K562 (cell line): ENCODE measurements around the gene NUCB2. TPM values are rescaled to one million over a fixed set of nuclear protein-coding genes. Genes with fewer than 3 reads are reported as not detected.
A peak's percentile ranks its signal among the peaks of the same experiment; 100 is the strongest.

Experiments used
- ATAC-seq: fragments of 200-7000 bp; cut with Tn5 transposase; 3 replicates; pipeline ENCODE4 v1.9.1; 2020; ENCODE audit warnings: moderate library complexity
- BruUV-seq: library from RNA; stranded (reverse); fragments of 400-500 nt; replicated peaks from 2 replicates; lab custom pipeline; 2021; lab: Mats Ljungman, UMichigan
- CTCF ChIA-PET: fragments of 300-600 bp; formaldehyde crosslinking; extraction: SDS; loops from one replicate; lab custom pipeline; 2021; ENCODE audit warnings: low intra/inter-chr PET ratio; lab: Yijun Ruan, JAX
- POLR2A ChIA-PET: fragments of 300-600, 350-650 bp; sonication (Branson Sonifier 250); formaldehyde crosslinking; extraction: SDS; loops from one replicate; lab custom pipeline; 2021; ENCODE audit warnings: antibody characterized with exemption, inconsistent platforms; lab: Yijun Ruan, JAX
- DNase-seq, 4 experiments: peaks; one replicate each; pipeline versions ENCODE4 v3.0.0 to v3.0.0-alpha.2; 2011 to 2018; ENCODE audit warnings: low spot score in 3 of 4, mixed read lengths in 3 of 4; ENCODE audit errors: extremely low read depth in 1 of 4
- FAIRE-seq: peaks from 2 replicates; lab custom pipeline; 2011; peaks lifted over from hg19 to GRCh38; lab: Jason Lieb, UNC
- H2AFZ ChIP-seq: 2 replicates; pipeline ENCODE4 v1.6.0; 2011; ENCODE audit warnings: low read depth, low read length, control low read depth, inconsistent platforms
- H3K27ac ChIP-seq: fragments of 200-600 bp; 3 replicates; pipeline ENCODE4 v1.8.0; 2011; ENCODE audit warnings: low read depth, mild to moderate bottlenecking, control low read depth, inconsistent platforms, low read length, moderate library complexity, mixed read lengths; ENCODE audit errors: extremely low read depth
- H3K27me3 ChIP-seq, 2 experiments: fragments of 300-600 bp in 1 of 2; 2 replicates in 1 of 2; 3 replicates in 1 of 2; pipeline versions ENCODE4 v1.6.0 to v1.8.0; 2011; ENCODE audit warnings: inconsistent platforms in 2 of 2, low read length in 2 of 2, mild to moderate bottlenecking in 1 of 2, mixed read lengths in 1 of 2, moderate library complexity in 1 of 2; ENCODE audit not compliant: control insufficient read depth in 2 of 2, insufficient read depth in 2 of 2
- H3K36me3 ChIP-seq: fragments of 300-600 bp; 3 replicates; pipeline ENCODE4 v1.8.0; 2011; ENCODE audit warnings: mild to moderate bottlenecking, low read length, inconsistent platforms; ENCODE audit not compliant: control insufficient read depth, insufficient read depth
- H3K4me1 ChIP-seq, 2 experiments: fragments of 200-600 bp in 1 of 2; replicated peaks in 1 of 2; 2 replicates in 1 of 2; 3 replicates in 1 of 2; pipeline versions ENCODE4 v1.5.1 to v1.8.0; 2011; ENCODE audit warnings: inconsistent platforms in 2 of 2, low read length in 2 of 2, mild to moderate bottlenecking in 1 of 2, mixed read lengths in 1 of 2, moderate library complexity in 1 of 2; ENCODE audit not compliant: control insufficient read depth in 2 of 2, insufficient read depth in 2 of 2
- H3K4me2 ChIP-seq: 2 replicates; pipeline ENCODE4 v1.6.1; 2011; ENCODE audit warnings: low read length, control low read depth, inconsistent platforms, mixed read lengths; ENCODE audit not compliant: insufficient read depth
- H3K4me3 ChIP-seq: fragments of 200-600 bp; sonication (generic), shearing (Covaris generic); 2 replicates; pipeline ENCODE4 v1.5.1; 2016; ENCODE audit warnings: control low read depth, inconsistent platforms
- H3K79me2 ChIP-seq: fragments of 200-600 bp; 3 replicates; pipeline ENCODE4 v1.8.0; 2011; ENCODE audit warnings: low read length, inconsistent platforms; ENCODE audit not compliant: control insufficient read depth, insufficient read depth
- H3K9ac ChIP-seq, 2 experiments: 2 replicates each; pipeline versions ENCODE4 v1.6.0 to v1.6.1; 2011; ENCODE audit warnings: low read depth in 2 of 2, low read length in 2 of 2, control low read depth in 1 of 2, inconsistent platforms in 1 of 2, mild to moderate bottlenecking in 1 of 2, mixed read lengths in 1 of 2; ENCODE audit not compliant: insufficient read depth in 1 of 2
- H3K9me1 ChIP-seq: one replicate; pipeline ENCODE4 v1.6.0; 2011; ENCODE audit warnings: inconsistent platforms, mild to moderate bottlenecking, low read length, moderate library complexity; ENCODE audit not compliant: control insufficient read depth, insufficient read depth
- H3K9me3 ChIP-seq: replicated peaks from 2 replicates; pipeline ENCODE4 v1.5.1; 2011; ENCODE audit warnings: low read depth, low read length, inconsistent platforms; ENCODE audit not compliant: control insufficient read depth, insufficient read depth
- H4K20me1 ChIP-seq: replicated peaks from 2 replicates; pipeline ENCODE4 v1.6.1; 2011; ENCODE audit warnings: low read length, inconsistent platforms, mixed read lengths; ENCODE audit not compliant: control insufficient read depth, insufficient read depth
- BDP1 ChIP-seq: IDR thresholded peaks from 3 replicates; pipeline ENCODE4 v1.6.1; 2011; ENCODE audit not compliant: insufficient read length, insufficient read depth
- CEBPG ChIP-seq, 3 experiments: fragments of 200-800 bp in 1 of 3; sonication (Bioruptor generic) in 1 of 3; sonication (generic) in 1 of 3; formaldehyde crosslinking in 1 of 3; IDR thresholded peaks in 2 of 3; conservative IDR thresholded peaks in 1 of 3; 2 replicates each; pipeline versions ENCODE4 v1.6.1 to v1.8.0; 2016 to 2022; ENCODE audit warnings: missing compliant biosample characterization in 2 of 3, missing genetic modification characterization in 2 of 3, mild to moderate bottlenecking in 1 of 3, missing genetic modification reagents in 1 of 3
- CTCFL ChIP-seq: IDR thresholded peaks from 2 replicates; pipeline ENCODE4 v1.6.1; 2011; ENCODE audit warnings: borderline replicate concordance, low read depth, mild to moderate bottlenecking, moderate library complexity, low read length; ENCODE audit not compliant: insufficient read depth, poor library complexity, severe bottlenecking
- FOXJ2 ChIP-seq: fragments of 200-800 bp; sonication (Bioruptor generic); IDR thresholded peaks from 2 replicates; pipeline ENCODE4 v1.6.1; 2016; ENCODE audit warnings: missing genetic modification characterization, missing compliant biosample characterization
- MTA1 ChIP-seq: fragments of 450-650 bp; IDR thresholded peaks from 2 replicates; pipeline ENCODE4 v1.6.1; 2017; ENCODE audit warnings: borderline replicate concordance
- NFATC3 ChIP-seq: fragments of 450-650 bp; IDR thresholded peaks from 2 replicates; pipeline ENCODE4 v1.6.1; 2017; ENCODE audit warnings: mild to moderate bottlenecking
- NR4A1 ChIP-seq, 2 experiments: fragments of 250-450 bp in 1 of 2; fragments of 450-650 bp in 1 of 2; sonication (Bioruptor Pico) in 1 of 2; IDR thresholded peaks; 2 replicates each; pipeline versions ENCODE4 v1.4.0 to v1.6.1; 2016 to 2020; ENCODE audit warnings: mild to moderate bottlenecking in 2 of 2, missing compliant biosample characterization in 1 of 2, missing genetic modification characterization in 1 of 2, moderate library complexity in 1 of 2
- POLR2AphosphoS5 ChIP-seq: IDR thresholded peaks from 2 replicates; pipeline ENCODE4 v1.6.1; 2011; ENCODE audit warnings: mild to moderate bottlenecking, low read depth, low read length, moderate library complexity; ENCODE audit not compliant: control insufficient read depth, insufficient read depth
- RBM22 ChIP-seq: fragments of 200-400 bp; formaldehyde crosslinking; IDR thresholded peaks from 2 replicates; pipeline ENCODE4 v1.6.1; 2018; ENCODE audit warnings: low read length, low read depth; ENCODE audit not compliant: poor library complexity, severe bottlenecking
- SMAD3 ChIP-seq: fragments of 450-650 bp; formaldehyde crosslinking; conservative IDR thresholded peaks from 2 replicates; pipeline ENCODE4 v1.4.0; 2020; ENCODE audit warnings: mild to moderate bottlenecking
- THAP7 ChIP-seq: fragments of 250-450 bp; sonication (Bioruptor Pico); IDR thresholded peaks from 2 replicates; pipeline ENCODE4 v1.5.0; 2021
- ZC3H11A ChIP-seq: IDR thresholded peaks from 2 replicates; pipeline ENCODE4 v1.6.1; 2012; ENCODE audit warnings: low read depth, low read length, improper control_type of control experiment
- ZNF165 ChIP-seq: fragments of 250-450 bp; sonication (Bioruptor Pico); IDR thresholded peaks from 2 replicates; pipeline ENCODE4 v1.4.0; 2020; ENCODE audit warnings: borderline replicate concordance
- ZNF780A ChIP-seq: fragments of 250-450 bp; sonication (Bioruptor Pico); IDR thresholded peaks from 2 replicates; pipeline ENCODE4 v1.5.0; 2021; ENCODE audit warnings: mild to moderate bottlenecking
- WGBS: fragments of 100-300 bp; shearing (Covaris generic); methylation state at CpG from one replicate; pipeline ENCODE4 v1.1.6; 2016; ENCODE audit warnings: low coverage, mixed read lengths; ENCODE audit not compliant: insufficient coverage; ENCODE audit errors: missing lambda C conversion rate; 5-methylcytosine and 5-hydroxymethylcytosine counted together
- in situ Hi-C: fragments of 300-500 bp; cut with MboI; formaldehyde crosslinking; loops from 4 replicates; pipeline ENCODE4 v1.15.0; 2018; ENCODE audit warnings: inconsistent platforms, mixed read lengths
- intact Hi-C: fragments of 100-400 bp; cut with micrococcal nuclease; formaldehyde crosslinking; loops from 2 replicates; pipeline ENCODE4 v1.14.2; 2022
- polyA plus RNA-seq, 8 experiments: library from polyadenylated mRNA; depleted of rRNA in 4 of 8; stranded (reverse) in 5 of 8; unstranded in 3 of 8; fragments of >200 nt; fragmentation: Nextera tagmentation in 2 of 8; fragmentation: Illumina TruSeq in 1 of 8; extraction: Ambion mirVana in 2 of 8; extraction: Trizol in 1 of 8; gene quantifications; 2 replicates each; pipeline versions ENCODE4 v1.2.1 to v1.2.3, GENCODE V29; 2011 to 2014; ENCODE audit warnings: inconsistent platforms in 1 of 8, missing spikeins in 1 of 8
- total RNA-seq, 7 experiments: library from RNA; depleted of rRNA in 6 of 7; stranded (reverse); fragments of >200 nt in 6 of 7; fragmentation: Illumina TruSeq in 2 of 7; extraction: Trizol in 2 of 7; gene quantifications; 2 replicates each; pipeline versions ENCODE4 v1.2.1 to v1.2.3, GENCODE V29; 2011 to 2021; ENCODE audit warnings: low replicate concordance in 1 of 7
- TF ChIP-seq, protein P1 (sequence below): fragments of 200-800 bp; sonication (Bioruptor generic); IDR thresholded peaks from 2 replicates; pipeline ENCODE4 v1.6.1; 2017; ENCODE audit warnings: missing genetic modification characterization, missing compliant biosample characterization

Gene NUCB2
- total and polyA plus RNA-seq, 9 of the 15 experiments (the other 6 are each of a cell fraction or from before 2014, with no cell fraction given), result 54.0 to 108 (median 84.6) TPM

GRCh38 chr11:17275400-17276235, 921 bp upstream of the NUCB2 start:
- DNase-seq, result no peak
- Histone ChIP-seq H3K27me3 (no peaks in the 10 kb centered on the region), H3K4me3 (peak overlapping the region; percentile 66), H3K9me3 (no peaks in the 10 kb centered on the region), H2AFZ (peak overlapping the region; percentile 86), H3K36me3 (no peaks in the 10 kb centered on the region), H3K79me2 (peaks cover 29% of the 10 kb centered on the region), H3K4me1 (peaks cover 13 to 19% of the 10 kb centered on the region in 2 experiments), H4K20me1 (no peaks in the 10 kb centered on the region), H3K27ac (peak overlapping the region; percentile 83), H3K9ac (peak overlapping the region; percentile 81 to 97), H3K4me2 (peak overlapping the region; percentile 70), H3K9me1 (no peaks in the 10 kb centered on the region)
- BruUV-seq, result TSS peak; percentile 97
- POLR2A ChIA-PET, result interaction anchor here (1.0 to 3.4 kb wide), 9 partner anchors 8 to 197 kb away, joined by 3 to 12 read pairs (median 5); no protein-coding TSS in a partner anchor
- ATAC-seq, result no peak
- intact Hi-C loops, result loop anchor here (2.0 kb wide), 1 partner anchor 77 kb away; no protein-coding TSS in a partner anchor
- in situ Hi-C loops, result no loop called here
- FAIRE-seq, result peak; percentile 40
- 39% methylated on average over 9 of the region's 10 CpGs for WGBS
- CTCF ChIA-PET, result no interaction called here
- TF ChIP-seq ZC3H11A (no peak), POLR2AphosphoS5 (peak; percentile 40; the same call in 1 of the 2 replicates), ZNF780A (no peak), RBM22 (no peak), THAP7 (CRISPR knock-in tag) (no peak), SMAD3 (no peak), CTCFL (no peak), FOXJ2 (tag) (0 out of 2 replicates have a peak, but pooled peaks have one; percentile 28), NFATC3 (no peak), ZNF165 (CRISPR knock-in tag) (no peak; the same call in 1 of the 2 replicates), MTA1 (0 out of 2 replicates have a peak, but pooled peaks have one; percentile 36), BDP1 (no peak), NR4A1 (CRISPR knock-in tag; IDR thresholded peaks at IDR 0.05) (no peak), NR4A1 (tag; IDR thresholded peaks at IDR 0.05) (no peak), CEBPG (CRISPR knock-in tag; IDR thresholded peaks at IDR 0.05) (peak; percentile 32; the same call in 1 of the 2 replicates), CEBPG (tag; conservative IDR thresholded peaks at IDR 0.05 in 1 of 2, IDR thresholded peaks at IDR 0.05 in 1 of 2) (0 out of 4 replicates have a peak, but pooled peaks of 1 of the 2 experiments have one; percentile 12)
- TF ChIP-seq, protein P1, sequence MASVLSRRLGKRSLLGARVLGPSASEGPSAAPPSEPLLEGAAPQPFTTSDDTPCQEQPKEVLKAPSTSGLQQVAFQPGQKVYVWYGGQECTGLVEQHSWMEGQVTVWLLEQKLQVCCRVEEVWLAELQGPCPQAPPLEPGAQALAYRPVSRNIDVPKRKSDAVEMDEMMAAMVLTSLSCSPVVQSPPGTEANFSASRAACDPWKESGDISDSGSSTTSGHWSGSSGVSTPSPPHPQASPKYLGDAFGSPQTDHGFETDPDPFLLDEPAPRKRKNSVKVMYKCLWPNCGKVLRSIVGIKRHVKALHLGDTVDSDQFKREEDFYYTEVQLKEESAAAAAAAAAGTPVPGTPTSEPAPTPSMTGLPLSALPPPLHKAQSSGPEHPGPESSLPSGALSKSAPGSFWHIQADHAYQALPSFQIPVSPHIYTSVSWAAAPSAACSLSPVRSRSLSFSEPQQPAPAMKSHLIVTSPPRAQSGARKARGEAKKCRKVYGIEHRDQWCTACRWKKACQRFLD, result peak; percentile 54; the same call in 1 of the 2 replicates
